ENCODE data around the gene LRIG1.
"Not testable (repeated sequence)": the region's sequence is repeated elsewhere in the genome, so short reads cannot be mapped to it uniquely, and the experiment has no call there.

The LRIG1 gene

DNA sequence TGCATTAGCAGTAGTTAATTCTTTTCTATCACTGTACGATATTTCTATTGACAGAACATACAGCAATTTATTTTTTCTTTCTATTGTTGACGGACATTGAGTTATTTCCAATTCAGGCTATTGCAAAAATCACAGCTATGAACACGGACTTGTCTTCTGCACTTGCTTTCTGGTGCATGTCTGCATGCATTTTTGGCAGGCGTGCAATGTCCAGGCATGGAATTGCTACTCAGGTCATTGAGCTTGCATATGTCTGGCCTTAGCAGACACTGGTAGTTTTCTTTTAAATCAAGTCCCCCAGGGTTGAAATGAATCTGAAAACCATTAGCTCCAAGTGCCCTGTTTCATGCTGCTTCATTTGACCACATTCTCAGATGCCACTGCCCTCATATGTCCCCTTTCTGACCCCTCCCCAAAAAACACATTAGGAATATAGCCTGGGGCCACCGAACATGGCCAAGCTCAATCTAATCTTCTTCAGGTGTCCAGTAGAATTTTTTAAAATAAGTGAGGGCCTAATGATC, 72.8 kb downstream of the LRIG1 start:
- DNase-seq = no peak
- intact Hi-C loops (cut with DNase I) = no loop called here

DNA sequence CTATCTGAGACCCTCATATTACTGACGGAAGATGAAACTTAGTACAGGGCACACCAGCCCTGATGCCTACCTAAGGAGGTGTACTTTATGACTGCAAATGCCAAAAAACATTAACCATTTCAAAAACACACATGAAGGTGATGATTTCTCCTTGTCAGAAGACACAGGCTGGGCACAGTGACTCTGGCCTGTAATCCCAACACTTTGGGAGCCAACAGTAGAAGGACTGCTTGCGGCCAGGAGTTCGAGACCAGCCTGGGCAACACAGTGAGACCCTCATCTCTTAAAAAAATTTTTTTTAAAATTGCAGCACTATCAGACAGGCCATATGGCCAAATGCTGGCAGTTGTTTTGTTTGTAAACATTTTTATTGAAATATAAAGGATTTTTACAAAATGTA, 73.5 kb downstream of the LRIG1 start:
- no peak for DNase-seq
- intact Hi-C loops (cut with DNase I) = no loop called here

DNA sequence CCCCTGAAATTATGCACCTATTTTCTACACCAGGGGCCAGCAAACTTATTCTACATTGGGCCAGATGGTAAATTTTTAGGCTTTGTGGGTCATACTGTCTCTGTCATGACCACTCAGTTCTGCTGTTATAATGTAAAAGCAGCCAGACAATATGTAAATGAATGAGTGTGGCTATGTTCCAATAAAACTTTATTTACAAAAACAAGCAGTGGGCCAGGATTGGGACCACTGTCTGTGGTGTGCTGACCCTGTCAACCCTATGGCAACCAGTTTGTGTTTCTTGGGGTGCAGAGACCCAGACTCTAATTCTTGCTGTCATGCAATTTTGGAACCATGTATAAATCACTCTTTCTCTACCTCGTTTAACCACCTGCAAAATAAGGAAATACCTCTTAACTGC, 74.7 kb downstream of the LRIG1 start:
- intact Hi-C loops (cut with DNase I) = no loop called here

DNA sequence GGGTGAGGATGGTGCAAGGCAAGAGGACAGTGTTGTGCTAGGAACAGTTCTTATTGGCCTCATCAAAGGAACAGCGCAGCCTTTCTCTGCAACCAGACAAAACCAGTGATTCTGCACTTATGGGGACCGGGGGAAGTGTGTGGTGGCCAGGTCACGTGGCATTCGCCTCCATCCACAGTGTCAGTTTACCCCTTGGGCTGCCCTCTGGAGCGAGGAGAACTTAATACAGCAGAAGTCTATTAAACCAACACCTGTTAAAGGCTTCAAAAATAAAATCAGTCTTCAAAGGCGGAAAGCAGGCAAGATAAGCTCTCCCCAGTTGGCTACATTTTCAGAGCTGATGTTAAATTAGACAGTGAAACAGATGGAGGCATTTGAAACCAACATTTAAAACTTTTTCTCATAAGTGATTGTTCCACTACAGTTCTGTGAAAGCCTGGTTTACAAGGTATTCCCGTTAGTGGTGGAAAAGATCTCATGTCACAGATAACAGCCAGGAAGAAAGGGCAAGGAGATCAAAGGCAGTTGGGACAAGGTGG, 75.2 kb downstream of the LRIG1 start:
- peak in 1 of 10 donors; percentile 63 for DNase-seq
- intact Hi-C loops (cut with DNase I) = no loop called here

More for the DNA sequence above, 74.7 kb downstream of the LRIG1 start:
- no peak for DNase-seq

DNA sequence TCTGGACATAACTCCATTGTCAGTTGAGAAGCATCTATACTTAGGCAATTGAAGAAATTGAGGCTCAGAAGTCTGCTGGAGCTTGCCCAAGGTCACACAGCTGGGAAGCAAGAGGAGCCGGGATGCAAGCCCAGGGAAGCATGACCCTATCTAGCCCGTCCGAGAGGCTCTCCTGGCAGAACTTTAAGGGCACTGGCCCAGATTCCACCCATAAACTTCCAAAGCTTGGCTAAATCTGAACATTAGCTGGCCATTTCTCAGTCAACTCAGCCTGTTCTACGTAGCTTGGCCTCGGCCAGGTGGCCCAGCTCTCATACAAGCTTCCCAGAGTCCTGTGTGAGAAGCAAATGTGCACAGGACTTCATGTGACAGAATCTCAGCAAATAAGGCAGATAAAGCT, 75.8 kb downstream of the LRIG1 start:
- peak in 2 of 10 donors; percentile 68 to 73 for DNase-seq
- intact Hi-C loops (cut with DNase I) = no loop called here

DNA sequence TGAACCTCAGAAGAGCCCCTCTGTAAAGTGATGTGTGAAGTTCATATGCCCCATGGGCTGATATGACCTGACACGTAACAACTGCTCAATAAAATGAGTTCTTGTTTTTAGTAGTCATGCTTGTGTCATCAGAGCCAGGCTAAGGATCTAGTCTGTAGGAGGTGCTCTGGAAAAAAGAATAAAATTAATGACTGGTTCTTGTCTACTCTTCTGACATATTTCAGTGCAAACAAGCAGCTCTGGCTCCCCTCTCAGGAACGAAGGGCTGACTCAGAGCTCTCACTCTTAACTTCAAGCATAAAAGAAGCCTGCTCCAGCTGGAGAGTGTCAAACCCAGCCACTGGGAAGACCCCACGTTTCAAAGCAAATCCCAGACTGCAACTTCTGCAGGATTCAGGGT, 77.0 kb downstream of the LRIG1 start:
- intact Hi-C loops (cut with DNase I) = no loop called here
- DNase-seq = no peak

DNA sequence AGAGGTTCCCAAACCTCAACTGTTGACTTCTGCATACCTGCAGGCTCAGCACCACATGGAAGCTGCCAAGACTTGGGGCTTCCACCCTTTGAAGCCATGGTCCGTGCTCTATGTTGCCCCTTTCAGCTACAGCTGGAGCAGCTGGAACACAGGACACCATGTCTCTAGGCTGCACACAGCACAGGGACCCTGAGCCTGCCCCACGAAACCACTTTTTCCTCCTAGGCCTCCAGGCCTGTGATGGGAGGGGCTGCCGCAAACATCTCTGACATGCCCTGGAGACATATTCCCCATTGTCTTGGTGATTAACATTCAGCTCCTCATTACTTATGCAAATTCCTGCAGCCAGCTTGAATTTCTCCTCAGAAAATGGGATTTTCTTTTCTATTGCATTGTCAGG, 78.9 kb downstream of the LRIG1 start:
- peak in 1 of 10 donors; percentile 44 for DNase-seq
- intact Hi-C loops (cut with DNase I) = not testable (repeated sequence)

DNA sequence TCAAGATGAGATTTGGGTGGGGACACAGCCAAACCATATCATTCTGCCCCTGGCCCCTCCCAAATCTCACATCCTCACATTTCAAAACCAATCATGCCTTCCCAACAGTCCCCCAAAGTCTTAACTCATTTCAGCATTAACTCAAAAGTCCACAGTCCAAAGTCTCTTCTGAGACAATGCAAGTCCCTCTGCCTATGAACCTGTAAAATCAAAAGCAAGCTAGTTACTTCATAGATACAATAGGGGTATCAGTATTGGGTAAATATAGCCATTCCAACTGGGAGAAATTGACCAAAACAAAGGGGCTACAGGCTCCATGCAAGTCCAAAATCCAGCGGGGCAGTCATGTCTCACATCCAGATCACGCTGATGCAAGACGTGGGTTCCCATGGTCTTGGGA, 79.7 kb downstream of the LRIG1 start:
- intact Hi-C loops (cut with DNase I) = not testable (repeated sequence)

DNA sequence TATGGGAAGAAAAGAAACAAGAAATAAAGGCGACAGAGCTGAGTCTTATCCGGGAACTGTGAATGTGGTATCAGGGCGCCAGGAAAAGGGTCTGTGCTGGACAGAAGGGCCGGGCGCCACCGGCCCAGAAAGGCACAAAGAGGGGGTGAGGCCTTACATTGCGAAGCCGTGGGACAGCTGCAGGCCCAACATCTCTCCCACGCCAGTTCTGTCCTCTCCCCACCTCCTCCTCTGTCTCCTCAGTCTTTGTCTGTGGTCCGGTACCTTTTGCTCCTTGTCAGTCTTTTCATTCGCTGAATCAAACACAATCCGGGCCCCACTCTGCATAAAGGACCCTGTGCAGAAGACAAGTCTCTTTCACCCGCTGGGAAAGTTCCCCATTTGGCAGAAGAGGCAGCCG, 81.8 kb downstream of the LRIG1 start:
- peak in 1 of 10 donors; percentile 83 for DNase-seq
- intact Hi-C loops (cut with DNase I) = loop anchor here (5.0 kb wide), 2 partner anchors 33 to 78 kb away; no protein-coding TSS in a partner anchor

More for the DNA sequence above, 79.7 kb downstream of the LRIG1 start:
- not testable (repeated sequence) for DNase-seq

DNA sequence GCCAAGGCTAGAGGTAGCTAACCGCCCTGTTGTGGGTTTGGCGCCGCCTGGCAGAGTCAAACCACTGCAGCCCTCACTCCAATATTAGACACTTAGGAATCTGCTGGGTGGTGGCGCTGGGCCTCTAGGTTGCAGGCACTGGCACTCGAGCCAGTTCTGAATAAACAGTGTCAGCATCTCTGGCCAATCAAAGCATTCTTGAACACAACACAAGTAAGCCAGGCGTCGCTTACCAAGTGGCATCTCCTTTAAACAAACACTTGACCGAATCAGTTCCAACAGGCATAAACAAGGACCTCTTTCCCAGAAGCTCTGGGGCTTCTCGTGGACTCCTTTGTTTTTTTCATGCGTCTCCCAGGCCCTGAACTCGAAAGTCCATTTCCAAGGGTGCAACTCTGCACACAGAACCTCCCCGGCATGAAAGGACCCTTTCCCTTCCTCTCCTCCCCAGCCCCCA, 82.3 kb downstream of the LRIG1 start:
- intact Hi-C loops (cut with DNase I) = loop anchor here (5.0 kb wide), 2 partner anchors 34 to 79 kb away; no protein-coding TSS in a partner anchor
- peak; percentile 46 to 94 (median 64) for DNase-seq

DNA sequence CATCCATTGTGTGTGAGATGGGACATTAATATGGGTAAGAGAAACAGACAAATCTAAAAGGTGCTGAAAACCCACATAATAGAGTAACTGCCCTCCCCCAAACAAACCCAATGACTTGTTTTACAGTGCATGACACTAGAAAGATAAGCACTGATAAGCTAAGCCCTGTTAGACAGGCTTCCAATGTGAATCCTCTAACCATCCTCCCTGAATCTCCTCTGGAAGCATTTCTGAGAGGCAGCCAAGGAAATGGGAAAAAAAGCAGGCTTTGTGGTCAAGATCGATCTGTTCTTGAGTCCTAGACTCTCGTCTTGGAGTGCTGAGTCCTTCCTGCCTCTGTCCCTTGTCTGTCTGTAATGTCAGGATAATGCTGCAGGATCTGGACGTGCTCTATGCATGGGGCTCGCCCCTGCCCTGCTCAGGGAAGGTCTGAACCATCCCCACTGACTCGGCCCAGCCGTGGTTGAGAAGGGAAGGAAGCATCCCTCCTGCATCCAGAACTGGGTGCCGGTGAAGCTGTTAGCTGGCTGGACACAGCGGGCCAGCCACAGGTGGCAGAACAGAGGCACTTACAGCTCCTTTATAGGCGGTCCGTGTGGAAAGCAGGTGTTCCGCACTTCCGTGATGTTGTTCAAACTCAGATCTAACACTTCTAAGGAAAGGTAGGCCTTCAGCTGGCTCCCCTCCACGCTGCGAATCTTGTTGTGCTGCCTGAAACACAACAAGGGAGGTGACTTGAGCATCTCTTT, 84.1 kb downstream of the LRIG1 start:
- peak in 1 of 10 donors; percentile 63 for DNase-seq

DNA sequence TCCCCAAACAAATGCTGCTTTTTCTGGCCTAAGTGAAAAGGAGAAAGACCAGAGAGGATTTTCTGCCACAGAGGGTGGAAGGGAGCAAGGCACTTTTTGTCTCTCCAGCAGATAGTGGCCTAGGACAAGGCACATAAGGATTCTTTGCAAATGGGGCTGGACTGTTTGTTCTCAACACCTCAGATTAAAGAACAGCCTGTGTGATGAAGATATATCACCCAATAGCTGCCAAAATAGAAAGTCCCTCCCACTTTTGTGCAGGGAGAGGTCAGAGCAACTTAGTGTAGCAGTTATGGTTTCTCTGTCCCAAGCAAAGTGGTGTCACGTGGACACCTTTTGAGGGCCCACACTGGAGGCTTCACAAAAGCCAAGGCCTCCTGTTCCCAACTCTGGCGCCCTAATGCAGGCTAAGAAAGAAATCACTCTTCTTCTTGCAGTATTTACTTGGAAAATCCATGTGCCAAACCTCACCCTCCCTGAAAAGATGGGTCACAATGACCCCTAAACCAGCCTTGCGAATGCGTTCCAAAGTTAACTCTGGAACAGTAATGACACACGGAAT, 84.9 kb downstream of the LRIG1 start:
- intact Hi-C loops (cut with DNase I) = loop anchor here (5.0 kb wide), 2 partner anchors 36 to 81 kb away; no protein-coding TSS in a partner anchor
- no peak for DNase-seq

More for the DNA sequence above, 84.1 kb downstream of the LRIG1 start:
- intact Hi-C loops (cut with DNase I) = loop anchor here (5.0 kb wide), 2 partner anchors 36 to 81 kb away; no protein-coding TSS in a partner anchor

DNA sequence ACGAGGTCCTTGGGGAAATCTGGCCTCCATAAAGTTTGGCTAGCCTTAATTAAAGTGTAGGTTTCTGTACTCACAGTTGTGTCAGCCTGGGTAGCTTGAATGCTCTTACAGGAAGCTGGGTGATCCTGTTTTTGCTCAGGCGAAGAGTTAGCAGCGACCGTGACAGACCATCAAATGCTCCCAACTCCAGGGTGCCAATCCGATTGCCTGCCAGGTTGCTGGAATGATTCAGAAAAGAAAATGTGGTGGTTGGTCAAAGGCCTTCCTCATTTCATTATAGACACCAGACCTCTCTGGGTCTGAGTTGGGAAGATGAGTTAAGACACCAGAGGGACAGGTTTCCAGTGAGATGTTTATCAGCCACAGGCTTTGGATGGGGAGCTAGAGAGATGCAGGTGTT, 86.0 kb downstream of the LRIG1 start:
- DNase-seq = no peak
- intact Hi-C loops (cut with DNase I) = loop anchor here (5.0 kb wide), 2 partner anchors 37 to 82 kb away; no protein-coding TSS in a partner anchor

DNA sequence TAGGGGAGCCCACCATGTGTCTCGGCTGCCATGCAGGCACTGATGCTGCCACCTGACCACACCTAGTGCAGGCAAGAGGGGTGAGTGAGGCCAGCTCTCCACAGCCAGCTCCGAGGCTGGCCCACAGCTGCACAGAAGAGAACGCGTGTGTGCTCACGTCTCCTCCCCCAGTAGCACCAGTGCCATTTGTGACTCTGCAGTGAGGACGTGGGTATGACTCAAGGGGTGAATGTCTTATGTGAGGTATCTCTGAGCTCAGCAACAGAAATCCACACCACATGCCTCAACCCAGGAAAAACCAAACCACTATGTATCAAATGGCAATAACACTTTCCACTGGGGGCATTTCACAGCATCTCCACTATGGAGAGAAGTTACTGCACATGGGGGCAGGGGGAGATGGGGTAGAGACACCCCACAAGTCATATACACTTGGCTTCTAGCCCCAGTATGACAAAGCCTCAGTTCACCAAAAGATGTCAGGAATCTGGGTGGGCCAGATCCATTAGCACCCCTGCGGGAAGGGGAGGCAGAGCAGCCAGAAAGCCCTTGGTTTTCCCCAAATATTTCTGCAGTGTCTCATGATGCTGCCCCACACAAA, 87.6 kb downstream of the LRIG1 start:
- intact Hi-C loops (cut with DNase I) = no loop called here
- peak in 1 of 10 donors; percentile 23 for DNase-seq

DNA sequence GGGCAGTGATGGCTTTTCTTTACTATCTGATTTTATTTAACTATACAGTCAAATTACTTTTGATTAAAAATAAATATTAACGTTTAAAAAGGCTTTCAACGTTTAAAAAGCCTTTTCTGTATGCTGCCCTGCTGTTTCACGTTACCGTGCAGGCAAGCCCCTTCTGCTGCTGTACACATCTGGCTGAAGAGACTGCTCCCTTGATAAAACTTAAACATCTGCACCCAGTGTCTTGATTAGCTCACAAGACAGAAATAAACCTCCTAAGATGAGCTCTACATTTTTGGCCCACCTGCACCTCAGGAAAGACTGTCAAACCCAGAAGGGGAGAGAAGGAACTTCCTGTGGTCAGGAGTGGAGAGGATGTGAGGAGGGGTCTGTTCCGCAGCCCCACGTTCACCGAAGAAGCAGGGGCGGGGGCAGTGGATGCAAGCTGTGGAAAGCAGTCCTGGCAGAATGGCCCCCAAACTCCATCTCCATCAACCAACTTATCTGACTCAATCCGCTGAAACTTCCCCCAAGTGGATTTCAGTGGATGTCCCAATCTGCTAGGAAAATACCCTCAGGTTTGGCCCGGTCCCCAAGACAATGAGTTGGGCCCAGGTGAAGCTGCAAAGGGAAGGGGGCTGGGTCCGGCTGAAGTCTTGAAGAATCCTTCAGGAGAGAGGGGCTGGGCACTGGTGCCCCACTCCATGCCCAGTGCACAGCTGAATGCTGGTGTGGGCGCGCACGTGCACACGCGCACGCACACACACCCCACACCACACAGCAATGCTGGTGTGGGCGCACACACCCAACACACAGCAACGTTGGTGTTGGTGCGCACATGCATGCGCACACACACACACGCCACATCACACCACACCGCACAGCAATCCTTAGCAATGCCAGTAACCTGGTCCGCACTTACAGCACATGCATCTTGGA, 88.6 kb downstream of the LRIG1 start:
- DNase-seq = peak in 1 of 10 donors; percentile 61
- intact Hi-C loops (cut with DNase I) = no loop called here

DNA sequence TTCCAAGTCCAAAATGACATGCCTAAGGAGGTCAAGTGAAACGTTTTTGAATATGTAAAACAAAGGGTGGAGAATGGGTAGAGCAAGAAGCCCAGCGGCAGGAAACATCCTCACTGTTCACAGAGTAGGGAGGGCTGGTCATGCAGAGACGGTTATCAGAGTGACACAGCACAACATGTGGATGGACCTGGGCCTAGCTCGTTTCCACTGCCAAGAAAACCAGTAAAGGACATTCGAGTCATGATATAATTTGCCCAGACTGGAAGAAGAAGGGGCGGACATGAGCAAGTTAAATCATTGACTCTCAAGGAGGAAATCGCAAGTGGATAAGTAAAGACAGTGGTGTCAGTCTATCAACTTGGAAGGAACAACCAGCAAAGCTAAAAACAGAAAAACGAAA, 89.3 kb downstream of the LRIG1 start:
- intact Hi-C loops (cut with DNase I) = no loop called here

DNA sequence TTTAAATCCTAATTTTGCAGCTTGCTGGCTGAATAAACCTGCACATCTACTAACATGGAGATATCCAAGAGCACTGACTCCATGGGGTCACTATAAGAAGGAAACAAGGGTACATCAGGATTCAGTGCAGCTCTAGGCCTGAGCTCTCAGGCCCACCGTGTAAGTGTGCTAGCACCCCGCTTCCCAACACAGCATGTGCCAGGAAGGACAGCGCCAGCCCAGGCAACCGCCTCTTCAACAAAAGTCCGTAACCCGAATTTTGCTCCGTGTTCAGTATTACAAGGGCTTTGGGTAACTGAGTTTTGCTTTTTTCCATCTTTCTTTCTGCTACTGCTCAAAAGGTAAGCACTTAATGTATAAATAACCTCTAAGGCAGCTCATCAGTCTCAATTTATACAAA, 89.8 kb downstream of the LRIG1 start:
- peak in 1 of 10 donors; percentile 50 for DNase-seq
- intact Hi-C loops (cut with DNase I) = no loop called here

More for the DNA sequence above, 89.3 kb downstream of the LRIG1 start:
- peak in 1 of 10 donors; percentile 32 for DNase-seq

DNA sequence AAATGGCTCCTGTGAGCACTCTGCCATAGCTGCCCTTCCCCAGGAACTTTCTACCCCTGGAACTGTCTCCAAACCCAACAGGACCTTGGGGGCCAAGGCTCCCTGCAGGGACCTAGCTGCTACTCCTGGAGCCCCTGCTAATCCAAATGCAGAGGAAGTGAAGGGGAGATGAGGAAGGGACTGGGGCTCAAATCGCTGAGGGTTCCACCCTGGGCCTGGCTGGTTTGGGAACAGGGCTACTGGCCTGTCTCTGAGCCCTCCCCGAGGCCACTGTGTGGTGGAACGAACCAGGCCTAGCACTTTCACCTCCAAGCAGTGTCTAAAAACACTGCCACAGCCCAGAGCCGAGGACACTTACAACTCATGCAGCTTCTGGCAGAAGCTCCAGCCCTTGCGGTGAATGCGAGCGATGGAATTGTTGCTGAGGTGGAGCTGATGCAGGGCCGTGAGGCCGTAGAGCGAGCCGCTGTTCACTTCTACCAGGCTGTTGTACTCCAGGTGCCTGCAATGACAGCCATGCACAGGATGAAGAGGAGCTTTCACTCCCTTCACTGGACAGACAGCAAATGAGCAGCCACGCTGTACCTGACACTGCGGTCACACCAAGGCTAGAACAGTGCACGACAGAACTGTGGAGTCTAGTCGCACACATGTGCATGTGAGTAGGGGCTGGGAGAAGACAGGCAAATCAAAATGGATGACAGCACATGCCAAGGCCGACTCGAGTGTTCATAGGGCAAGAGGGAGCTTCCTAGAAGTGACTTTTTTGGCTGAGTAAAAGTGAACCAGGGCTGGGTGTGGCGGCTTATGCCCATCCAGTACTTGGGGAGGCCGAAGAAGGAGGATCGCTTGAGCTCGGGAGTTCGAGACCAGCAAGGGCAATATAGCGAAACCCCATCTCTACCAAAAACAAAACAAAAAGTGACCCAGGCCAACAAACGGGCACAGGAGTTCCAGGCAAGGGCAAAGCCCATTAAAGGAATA, 90.8 kb downstream of the LRIG1 start:
- intact Hi-C loops (cut with DNase I) = loop anchor here (5.0 kb wide), 1 partner anchor 407 kb away; no protein-coding TSS in a partner anchor
- DNase-seq = peak in 1 of 10 donors; percentile 31

Measured in posterior cingulate gyrus (tissue), 11 donors.